IPS-18c (cell line): Measurements from ENCODE around the gene ARPC2.

Source experiments
- H3K4me3 ChIP-seq: 2 replicates; pipeline ENCODE4 v1.7.0; 2013; ENCODE audit warnings: low read depth, mild to moderate bottlenecking, low read length, moderate library complexity; ENCODE audit not compliant: insufficient read depth
- H3K9me3 ChIP-seq: one replicate; pipeline ENCODE4 v1.6.1; 2013; ENCODE audit warnings: mild to moderate bottlenecking, low read length, moderate library complexity; ENCODE audit not compliant: control insufficient read depth, insufficient read depth

The ARPC2 gene

GRCh38 chr2:218274586-218274985 lies 57.6 kb downstream of the ARPC2 start:
- Histone ChIP-seq H3K9me3 (no peaks in the 10 kb centered on the region), H3K4me3 (no peak overlapping the region)

- no peaks in the 10 kb centered on the region for H3K9me3 ChIP-seq
- no peak overlapping the region for H3K4me3 ChIP-seq
These were observed 58.5 kb downstream of the ARPC2 start for GRCh38 chr2:218275371-218276072.

GRCh38 chr2:218276986-218277755 lies 60.2 kb downstream of the ARPC2 start:
- no peaks in the 10 kb centered on the region for H3K9me3 ChIP-seq
- H3K4me3 ChIP-seq, result no peak overlapping the region

GRCh38 chr2:218277921-218278320 lies 60.9 kb downstream of the ARPC2 start:
- Histone ChIP-seq H3K4me3 (no peak overlapping the region), H3K9me3 (peaks cover under 1% of the 10 kb centered on the region)

- Histone ChIP-seq H3K4me3 (no peak overlapping the region), H3K9me3 (peaks cover 2% of the 10 kb centered on the region)
These were observed 61.8 kb downstream of the ARPC2 start for GRCh38 chr2:218278531-218279360.

GRCh38 chr2:218280260-218280870 lies 63.4 kb downstream of the ARPC2 start:
- no peak overlapping the region for H3K4me3 ChIP-seq
- peaks cover 2% of the 10 kb centered on the region for H3K9me3 ChIP-seq

GRCh38 chr2:218281449-218281848 lies 64.5 kb downstream of the ARPC2 start:
- peaks cover 2% of the 10 kb centered on the region for H3K9me3 ChIP-seq
- H3K4me3 ChIP-seq, result no peak overlapping the region

- Histone ChIP-seq H3K9me3 (peaks cover 2% of the 10 kb centered on the region), H3K4me3 (no peak overlapping the region)
These were observed 65.4 kb downstream of the ARPC2 start for GRCh38 chr2:218282173-218282991.

- H3K4me3 ChIP-seq, result no peak overlapping the region
- peaks cover 2% of the 10 kb centered on the region for H3K9me3 ChIP-seq
These were observed 67.3 kb downstream of the ARPC2 start for GRCh38 chr2:218284106-218284811.

- no peak overlapping the region for H3K4me3 ChIP-seq
- H3K9me3 ChIP-seq, result peaks cover 2% of the 10 kb centered on the region
These were observed 68.6 kb downstream of the ARPC2 start for GRCh38 chr2:218285604-218286003.

GRCh38 chr2:218286570-218287459 lies 69.8 kb downstream of the ARPC2 start:
- Histone ChIP-seq H3K9me3 (peaks cover 2% of the 10 kb centered on the region), H3K4me3 (peak overlapping the region; percentile 34; the same call in 1 of the 2 replicates)

GRCh38 chr2:218289639-218290315 lies 72.8 kb downstream of the ARPC2 start:
- Histone ChIP-seq H3K9me3 (no peaks in the 10 kb centered on the region), H3K4me3 (no peak overlapping the region)

GRCh38 chr2:218290316-218291261 lies 73.6 kb downstream of the ARPC2 start:
- Histone ChIP-seq H3K9me3 (no peaks in the 10 kb centered on the region), H3K4me3 (peak overlapping the region; percentile 4; the same call in 1 of the 2 replicates)
